Measurements from ENCODE around the gene LSM3.
"Not testable (repeated sequence)": the region's sequence is repeated elsewhere in the genome, so short reads cannot be mapped to it uniquely, and the experiment has no call there.

Gene LSM3

DNA sequence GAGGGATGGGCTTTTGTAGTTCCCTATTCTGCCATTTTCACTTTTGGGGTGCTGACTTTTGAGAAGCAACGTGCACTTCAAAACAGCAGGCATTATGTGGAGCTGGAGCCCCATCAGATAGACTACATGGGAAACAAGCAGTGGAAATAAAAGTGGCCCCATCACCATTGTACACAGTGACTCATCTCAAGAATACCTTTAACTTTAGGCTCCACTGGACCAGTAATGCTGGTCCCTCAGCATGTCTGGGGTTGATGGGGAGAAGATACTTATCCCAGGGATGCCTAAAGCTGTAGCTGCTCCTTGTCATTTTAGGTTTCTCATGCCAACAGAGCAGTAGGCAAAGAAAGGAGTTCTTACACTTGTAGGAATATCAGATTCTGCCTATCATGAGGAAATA lies 45.0 kb downstream of the LSM3 start:
- DNase-seq, result no peak

DNA sequence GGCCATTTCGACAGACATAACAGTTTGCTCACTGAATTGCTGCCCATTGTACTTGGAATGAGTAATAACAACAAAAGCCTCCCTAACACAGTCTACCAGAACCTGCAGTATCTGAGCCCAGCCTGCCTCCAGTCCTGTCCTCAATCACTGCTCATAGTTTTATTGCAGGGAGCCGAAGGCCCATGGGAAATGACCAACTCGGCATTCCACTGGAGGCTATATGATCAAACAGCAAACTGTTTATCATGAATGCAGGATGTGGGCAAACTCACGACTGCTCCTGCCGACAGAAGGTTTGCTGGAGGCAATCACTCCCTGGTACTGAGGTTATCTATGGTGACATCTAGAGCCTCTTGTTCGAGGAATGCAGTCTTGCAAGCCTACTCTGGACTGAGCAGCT lies 46.3 kb downstream of the LSM3 start:
- no peak for DNase-seq

- DNase-seq, result no peak
These were observed 46.8 kb downstream of the LSM3 start for GRCh38 chr3:14225421-14225820.

GRCh38 chr3:14226351-14226750 lies 47.7 kb downstream of the LSM3 start:
- not testable (repeated sequence) for DNase-seq

GRCh38 chr3:14227856-14228255 lies 49.2 kb downstream of the LSM3 start:
- no peak for DNase-seq

- no peak for DNase-seq
These were observed 50.3 kb downstream of the LSM3 start for GRCh38 chr3:14228681-14229470.

GRCh38 chr3:14229695-14230094 lies 51.1 kb downstream of the LSM3 start:
- not testable (repeated sequence) for DNase-seq

DNA sequence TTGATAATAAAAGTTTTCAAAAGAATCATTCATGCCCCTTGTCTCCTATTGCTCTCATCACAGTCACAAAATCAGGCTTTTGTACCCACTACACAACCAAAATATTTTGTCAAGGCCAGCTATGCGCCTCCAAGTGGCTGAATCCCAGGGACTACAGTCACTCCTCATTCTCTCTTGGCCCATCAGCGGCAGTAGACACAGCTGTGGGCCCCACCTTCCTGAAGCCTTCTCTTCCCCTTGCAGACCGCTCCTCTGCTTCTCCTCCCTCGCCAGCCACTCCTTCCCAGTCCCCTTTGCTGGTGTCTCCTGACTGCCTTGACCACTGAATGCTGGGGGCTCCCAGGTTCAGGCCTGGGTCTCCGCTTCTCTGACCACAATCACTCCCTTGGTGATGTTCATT lies 52.1 kb downstream of the LSM3 start:
- no peak for DNase-seq

GRCh38 chr3:14231145-14231990 lies 52.8 kb downstream of the LSM3 start:
- no peak for DNase-seq

DNA sequence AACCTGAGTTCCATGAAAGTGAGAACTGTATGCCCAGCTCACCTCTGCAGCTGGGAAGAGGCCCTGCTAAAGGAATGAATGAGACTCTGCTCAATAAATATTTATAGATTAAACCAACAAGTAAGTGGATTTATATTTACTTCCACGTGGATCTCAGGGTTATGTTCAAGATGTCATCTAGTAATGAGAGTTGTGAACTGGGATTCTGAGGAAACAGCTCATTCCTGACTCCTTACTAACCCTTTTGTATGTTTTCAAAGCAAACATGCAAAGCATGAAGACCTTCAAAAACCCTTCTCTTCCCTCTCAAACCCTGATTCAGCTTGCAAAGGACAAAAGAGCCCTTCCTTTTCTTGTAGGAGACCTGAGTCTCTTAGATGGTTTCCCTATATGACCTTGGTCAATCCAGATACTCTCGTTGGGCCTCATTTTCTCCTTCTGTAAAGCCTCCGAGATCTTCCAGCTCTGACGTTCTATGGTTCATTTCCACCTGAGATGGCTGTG lies 53.4 kb downstream of the LSM3 start:
- no peak for DNase-seq

GRCh38 chr3:14234251-14235002 lies 55.8 kb downstream of the LSM3 start:
- no peak for DNase-seq

- DNase-seq, result no peak
These were observed 56.6 kb downstream of the LSM3 start for GRCh38 chr3:14235003-14235911.

GRCh38 chr3:14235912-14236295 lies 57.3 kb downstream of the LSM3 start:
- peak; percentile 59 for DNase-seq

DNA sequence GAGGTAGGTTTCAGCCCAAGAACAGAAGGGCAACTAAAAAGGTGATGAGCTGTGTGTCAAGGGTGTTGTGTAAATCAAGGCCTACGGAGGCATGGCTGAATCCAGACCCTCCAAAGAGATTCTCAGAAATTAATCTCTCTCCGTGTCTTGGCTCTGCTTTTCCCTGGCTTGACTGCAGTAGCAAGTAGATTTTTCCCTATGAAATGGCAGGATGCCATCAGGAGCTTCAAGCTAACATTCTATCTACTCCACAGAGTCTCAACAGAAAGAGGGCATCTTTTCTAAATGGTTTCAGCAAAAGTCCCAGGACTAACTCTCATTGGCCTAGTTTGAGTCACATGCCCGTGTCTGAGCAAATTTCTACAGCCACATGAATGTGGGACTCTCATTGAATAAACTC lies 58.3 kb downstream of the LSM3 start:
- DNase-seq, result no peak

GRCh38 chr3:14237457-14237856 lies 58.8 kb downstream of the LSM3 start:
- peak; percentile 56 for DNase-seq

- no peak for DNase-seq
These were observed 59.7 kb downstream of the LSM3 start for GRCh38 chr3:14238356-14238755.

GRCh38 chr3:14238930-14239329 lies 60.3 kb downstream of the LSM3 start:
- no peak for DNase-seq

GRCh38 chr3:14239940-14240339 lies 61.3 kb downstream of the LSM3 start:
- no peak for DNase-seq

DNA sequence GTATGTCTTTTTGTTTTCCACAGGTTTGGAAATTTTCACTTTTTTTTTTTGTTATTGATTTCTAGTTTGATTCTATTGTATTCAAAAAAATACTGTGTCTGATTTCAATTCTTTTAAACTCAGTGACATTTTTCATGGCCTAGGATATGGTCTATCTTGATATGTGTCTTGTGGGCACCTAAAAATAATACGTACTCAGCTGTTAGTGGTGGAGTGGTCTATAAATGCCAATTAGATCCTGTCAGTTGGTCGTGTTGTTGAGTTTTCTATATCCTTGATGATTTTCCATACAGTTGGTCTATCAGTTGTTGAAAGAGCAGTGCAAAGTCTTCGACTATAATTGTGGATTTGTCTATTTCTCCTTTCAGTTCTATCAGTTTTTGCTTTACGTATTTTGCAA lies 61.7 kb downstream of the LSM3 start:
- no peak for DNase-seq

GRCh38 chr3:14241716-14242115 lies 63.1 kb downstream of the LSM3 start:
- DNase-seq, result no peak

GRCh38 chr3:14242490-14243311 lies 64.1 kb downstream of the LSM3 start:
- no peak for DNase-seq

All from left hindlimb (tissue), 1 donor.